Sciatic nerve (tissue), 1 donor: ENCODE results near the gene RAB11FIP5. TPM values are rescaled to one million over a fixed set of nuclear protein-coding genes. Genes with fewer than 3 reads are reported as not detected.

ENCODE experiments used
- total RNA-seq: library from RNA; stranded (reverse); fragmentation: NEBNext Ultra II Directional; extraction: Animal tissue kit (Norgen Biotek cat#: 25700); gene quantifications from one replicate; pipeline ENCODE4 v1.2.1, GENCODE V29; 2021
- donor health status: DM: no; HTN: no; CAD: no.

Gene RAB11FIP5
- total RNA-seq, 1 donor from 2014 or later, result 40.3 TPM

Other genes with a start within 250 kb of the RAB11FIP5 start
- gene SPR, start 225.5 kb downstream of the RAB11FIP5 start, total RNA-seq, result 14.4 TPM
- gene EMX1, start 195.4 kb downstream of the RAB11FIP5 start, total RNA-seq, result not detected
- 19.5 TPM for gene SFXN5, start 41.2 kb downstream of the RAB11FIP5 start, total RNA-seq
- not detected for gene NOTO, start 89.6 kb upstream of the RAB11FIP5 start, total RNA-seq
- gene SMYD5, start 101.3 kb upstream of the RAB11FIP5 start, total RNA-seq, result 22.7 TPM
- gene PRADC1, start 120.3 kb upstream of the RAB11FIP5 start, total RNA-seq, result 15.2 TPM
- gene CCT7, start 121.4 kb upstream of the RAB11FIP5 start, total RNA-seq, result 194 TPM
- gene FBXO41, start 171.5 kb upstream of the RAB11FIP5 start, total RNA-seq, result 2.1 TPM
- gene EGR4, start 180.6 kb upstream of the RAB11FIP5 start, total RNA-seq, result not detected